ENCODE data around the gene DPYSL3. TPM values are rescaled to one million over a fixed set of nuclear protein-coding genes. Genes with fewer than 3 reads are reported as not detected.

The DPYSL3 gene
- total RNA-seq, 4 donors from 2014 or later: 5.2 to 62.9 (median 14.0) TPM

DNA sequence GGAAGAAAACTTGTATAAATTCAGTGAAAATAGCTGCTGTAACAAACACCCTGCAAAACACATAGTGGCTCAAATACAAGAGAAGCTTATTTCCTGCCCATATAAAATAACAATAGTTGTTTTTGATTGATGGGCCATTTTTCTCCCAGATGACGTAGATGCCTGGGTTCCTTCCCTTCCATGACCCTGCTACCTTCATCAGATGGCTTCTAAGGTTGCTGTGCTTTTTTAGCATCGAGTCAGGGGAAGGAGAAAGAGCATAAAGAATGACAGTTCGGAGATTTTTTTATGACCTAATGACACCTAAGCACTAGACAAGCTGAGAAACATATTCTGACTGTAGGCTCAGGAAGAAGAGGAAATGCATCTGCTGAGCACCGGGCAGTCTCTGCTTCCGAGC is 34.7 kb upstream of the DPYSL3 start:
- intact Hi-C loops (cut with DNase I): no loop called here
- Histone ChIP-seq H3K27me3 (no peaks in the 10 kb centered on the region), H3K36me3 (no peaks in the 10 kb centered on the region), H3K4me1 (peaks cover 0 to 3% (median 0%) of the 10 kb centered on the region in 3 donors), H3K4me3 (no peak overlapping the region), H3K27ac (no peak overlapping the region), H3K9me3 (no peaks in the 10 kb centered on the region)
- TF ChIP-seq POLR2A (IDR thresholded peaks at IDR 0.05): no peak
- TF ChIP-seq, protein P1, sequence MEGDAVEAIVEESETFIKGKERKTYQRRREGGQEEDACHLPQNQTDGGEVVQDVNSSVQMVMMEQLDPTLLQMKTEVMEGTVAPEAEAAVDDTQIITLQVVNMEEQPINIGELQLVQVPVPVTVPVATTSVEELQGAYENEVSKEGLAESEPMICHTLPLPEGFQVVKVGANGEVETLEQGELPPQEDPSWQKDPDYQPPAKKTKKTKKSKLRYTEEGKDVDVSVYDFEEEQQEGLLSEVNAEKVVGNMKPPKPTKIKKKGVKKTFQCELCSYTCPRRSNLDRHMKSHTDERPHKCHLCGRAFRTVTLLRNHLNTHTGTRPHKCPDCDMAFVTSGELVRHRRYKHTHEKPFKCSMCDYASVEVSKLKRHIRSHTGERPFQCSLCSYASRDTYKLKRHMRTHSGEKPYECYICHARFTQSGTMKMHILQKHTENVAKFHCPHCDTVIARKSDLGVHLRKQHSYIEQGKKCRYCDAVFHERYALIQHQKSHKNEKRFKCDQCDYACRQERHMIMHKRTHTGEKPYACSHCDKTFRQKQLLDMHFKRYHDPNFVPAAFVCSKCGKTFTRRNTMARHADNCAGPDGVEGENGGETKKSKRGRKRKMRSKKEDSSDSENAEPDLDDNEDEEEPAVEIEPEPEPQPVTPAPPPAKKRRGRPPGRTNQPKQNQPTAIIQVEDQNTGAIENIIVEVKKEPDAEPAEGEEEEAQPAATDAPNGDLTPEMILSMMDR (IDR thresholded peaks at IDR 0.05): no peak
- WGBS, 2 donors: 64 to 67% methylated on average over 5 of the region's 5 CpGs
- DNase-seq: no peak

- no peak overlapping the region for H3K27ac ChIP-seq
- TF ChIP-seq POLR2A (IDR thresholded peaks at IDR 0.05): no peak
- TF ChIP-seq, protein P1 (IDR thresholded peaks at IDR 0.05): no peak
- H3K4me1 ChIP-seq: peaks cover 0 to 7% (median 0%) of the 10 kb centered on the region in 3 donors
- H3K27me3 ChIP-seq: no peaks in the 10 kb centered on the region
- WGBS, 2 donors: 5 to 6% methylated on average over 1 of the region's 1 CpG
- intact Hi-C loops (cut with DNase I): no loop called here
- H3K4me3 ChIP-seq: no peak overlapping the region
- no peaks in the 10 kb centered on the region for H3K36me3 ChIP-seq
- no peak for DNase-seq
- no peaks in the 10 kb centered on the region for H3K9me3 ChIP-seq
Measured at GRCh38 chr5:147539053-147539452, 29.2 kb upstream of the DPYSL3 start.

DNA sequence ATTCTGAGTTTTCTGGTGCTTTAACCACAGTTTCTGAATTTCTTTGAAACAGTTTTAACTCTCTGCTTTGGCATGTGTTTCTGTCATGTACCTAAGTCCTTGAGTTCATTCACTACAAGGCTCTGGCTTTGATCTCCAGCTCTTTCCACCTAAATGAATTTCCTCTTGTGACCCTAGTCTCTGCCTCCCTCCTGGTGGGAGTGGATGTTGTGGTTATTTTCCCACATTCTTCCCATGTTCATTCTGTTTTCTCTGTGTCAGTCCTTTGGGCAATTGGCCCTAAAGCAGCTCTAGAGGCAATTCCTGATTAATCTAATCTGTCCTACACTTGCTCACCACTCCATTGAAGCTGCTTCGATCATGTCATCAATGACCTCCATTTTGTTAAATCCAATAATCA is 28.4 kb upstream of the DPYSL3 start:
- intact Hi-C loops (cut with DNase I): no loop called here
- WGBS, 2 donors: 84 to 94% methylated on average over 1 of the region's 1 CpG
- H3K27me3 ChIP-seq: no peaks in the 10 kb centered on the region

DNA sequence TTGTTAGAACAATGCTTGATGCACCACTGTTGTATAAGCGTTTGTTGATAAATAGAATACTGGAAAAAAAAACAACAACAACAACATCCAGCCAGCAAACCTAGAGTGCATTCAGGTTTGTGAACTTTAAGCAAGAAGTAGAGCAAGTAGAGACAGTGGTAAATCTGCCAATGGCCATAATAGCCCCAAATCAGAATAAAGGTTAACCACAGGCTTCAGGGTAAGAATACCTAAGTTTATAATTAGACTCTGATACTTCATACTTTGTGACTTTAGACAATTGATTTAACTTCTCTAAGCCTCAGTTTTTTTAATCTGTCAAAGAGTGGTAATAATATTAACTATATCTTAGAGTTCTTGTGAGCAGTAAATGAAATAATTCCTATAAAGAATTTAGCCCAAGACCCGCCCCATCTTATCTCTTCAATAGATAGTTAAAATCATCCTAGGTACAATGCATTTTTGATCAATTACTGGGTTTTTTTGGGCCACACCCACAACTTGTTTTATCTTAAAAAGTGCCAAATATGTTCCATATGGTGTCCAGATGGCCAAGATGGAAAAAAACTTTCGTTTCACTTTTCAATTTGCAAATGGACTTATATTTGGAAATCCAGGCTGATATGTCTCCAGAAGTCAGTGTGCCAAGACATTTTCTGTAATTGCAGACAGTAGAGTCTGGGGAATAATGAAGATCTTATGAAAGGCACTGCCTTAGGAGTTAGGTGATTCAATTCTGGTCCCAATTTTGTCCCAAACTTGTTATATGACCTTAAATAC is 24.5 kb upstream of the DPYSL3 start:
- Histone ChIP-seq H3K27me3 (no peaks in the 10 kb centered on the region), H3K36me3 (no peaks in the 10 kb centered on the region), H3K27ac (no peak overlapping the region), H3K4me1 (peaks cover 0 to 11% (median 0%) of the 10 kb centered on the region in 3 donors), H3K9me3 (no peaks in the 10 kb centered on the region), H3K4me3 (no peak overlapping the region)
- TF ChIP-seq, protein P1 (IDR thresholded peaks at IDR 0.05): no peak
- TF ChIP-seq POLR2A (IDR thresholded peaks at IDR 0.05): no peak
- no peak for DNase-seq
- WGBS, 2 donors: 51 to 71% methylated on average over 3 of the region's 3 CpGs
- intact Hi-C loops (cut with DNase I): no loop called here

More for the DNA sequence above, 28.4 kb upstream of the DPYSL3 start:
- no peak for DNase-seq
- no peaks in the 10 kb centered on the region for H3K36me3 ChIP-seq
- no peak overlapping the region for H3K27ac ChIP-seq
- H3K4me3 ChIP-seq: no peak overlapping the region
- no peaks in the 10 kb centered on the region for H3K9me3 ChIP-seq
- peaks cover 0 to 7% (median 0%) of the 10 kb centered on the region in 3 donors for H3K4me1 ChIP-seq
- TF ChIP-seq, protein P1 (IDR thresholded peaks at IDR 0.05): no peak
- no peak for TF ChIP-seq POLR2A (IDR thresholded peaks at IDR 0.05)

DNA sequence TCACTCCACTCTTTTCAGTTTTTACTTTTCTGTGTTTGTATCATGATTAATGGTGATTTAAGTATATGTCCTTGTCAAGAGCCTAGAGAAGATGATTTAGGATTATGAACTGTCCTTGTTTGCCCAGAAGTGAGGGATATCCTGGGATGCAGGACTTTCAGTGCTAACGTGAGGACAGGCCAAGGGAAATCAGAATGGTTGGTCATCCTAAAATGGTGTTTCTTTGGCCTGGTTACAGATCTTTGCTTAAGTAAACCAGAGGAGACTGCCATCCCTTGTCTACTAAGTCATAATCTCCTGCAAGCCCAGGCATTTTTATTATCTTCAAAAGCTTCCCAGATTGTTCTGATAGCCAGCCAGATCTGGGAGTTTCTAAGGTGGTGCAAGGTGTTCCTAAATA is 22.3 kb upstream of the DPYSL3 start:
- H3K4me3 ChIP-seq: no peak overlapping the region
- 33 to 50% methylated on average over 1 of the region's 1 CpG for WGBS, 2 donors

More for the DNA sequence above, 22.3 kb upstream of the DPYSL3 start:
- H3K4me1 ChIP-seq: peaks cover 0 to 11% (median 0%) of the 10 kb centered on the region in 3 donors
- no peak for TF ChIP-seq POLR2A (IDR thresholded peaks at IDR 0.05)
- TF ChIP-seq, protein P1 (IDR thresholded peaks at IDR 0.05): no peak
- H3K9me3 ChIP-seq: no peaks in the 10 kb centered on the region
- no peaks in the 10 kb centered on the region for H3K27me3 ChIP-seq
- peak overlapping the region in 3 of 4 donors; percentile 11 to 37 (median 19) for H3K27ac ChIP-seq
- no peaks in the 10 kb centered on the region for H3K36me3 ChIP-seq
- DNase-seq: no peak
- intact Hi-C loops (cut with DNase I): no loop called here

Data from esophagus squamous epithelium (tissue), 5 donors.